HUDEP-2 (cell line): ENCODE results near the gene COQ9.
A peak's percentile ranks its signal among the peaks of the same experiment; 100 is the strongest.

Experiments used
- DNase-seq, 76 experiments: peaks; one replicate each; lab custom pipeline; 2025; ENCODE audit not compliant: unreplicated experiment in 76 of 76; lab: John Stamatoyannopoulos, UW

Gene COQ9, protein sequence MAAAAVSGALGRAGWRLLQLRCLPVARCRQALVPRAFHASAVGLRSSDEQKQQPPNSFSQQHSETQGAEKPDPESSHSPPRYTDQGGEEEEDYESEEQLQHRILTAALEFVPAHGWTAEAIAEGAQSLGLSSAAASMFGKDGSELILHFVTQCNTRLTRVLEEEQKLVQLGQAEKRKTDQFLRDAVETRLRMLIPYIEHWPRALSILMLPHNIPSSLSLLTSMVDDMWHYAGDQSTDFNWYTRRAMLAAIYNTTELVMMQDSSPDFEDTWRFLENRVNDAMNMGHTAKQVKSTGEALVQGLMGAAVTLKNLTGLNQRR

GRCh38 chr16:57447186-57447962 lies at the start of gene COQ9, which contains the start of gene CIAPIN1:
Gene COQ9, plus strand, starts transcription at chr16:57447479. Its CDS starts 27 bp downstream, at chr16:57447506.
Gene CIAPIN1, minus strand, starts transcription at chr16:57447385. Its CDS starts 6,457 bp downstream, at chr16:57440928.
- DNase-seq: peak in 73 of 76 experiments; percentile 49 to 92 (median 83)

GRCh38 chr16:57397493-57397892 lies 49.8 kb upstream of the COQ9 start:
- peak in 2 of 76 experiments; percentile 9 to 43 for DNase-seq

- DNase-seq: no peak
These were observed 45.2 kb upstream of the COQ9 start for GRCh38 chr16:57401943-57402640.

GRCh38 chr16:57403965-57404817 lies 43.1 kb upstream of the COQ9 start, which contains the start of gene CCL17:
Gene CCL17, plus strand, starts transcription at chr16:57404767. Its CDS starts 9,166 bp downstream, at chr16:57413933.
- DNase-seq: no peak

DNA sequence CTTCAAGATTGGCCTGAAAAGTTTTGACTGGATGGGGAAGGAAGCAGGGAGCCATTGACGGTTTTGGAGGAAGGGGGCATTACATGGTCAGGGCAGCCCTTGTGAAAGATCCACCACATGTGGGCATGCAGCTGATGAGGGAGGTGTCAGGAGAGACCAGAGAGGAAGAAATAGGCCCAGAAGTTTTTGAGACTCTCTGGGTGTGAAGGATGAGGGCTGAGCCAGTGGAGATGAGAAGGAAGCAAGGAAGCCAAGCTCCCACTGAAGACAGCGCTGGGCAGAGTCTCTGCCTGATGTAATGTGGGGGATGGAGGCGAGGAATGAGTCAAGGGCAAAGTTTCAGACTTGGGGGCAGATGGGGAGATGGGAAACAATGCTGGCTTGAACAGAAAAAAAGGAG lies 42.2 kb upstream of the COQ9 start:
- no peak for DNase-seq

DNA sequence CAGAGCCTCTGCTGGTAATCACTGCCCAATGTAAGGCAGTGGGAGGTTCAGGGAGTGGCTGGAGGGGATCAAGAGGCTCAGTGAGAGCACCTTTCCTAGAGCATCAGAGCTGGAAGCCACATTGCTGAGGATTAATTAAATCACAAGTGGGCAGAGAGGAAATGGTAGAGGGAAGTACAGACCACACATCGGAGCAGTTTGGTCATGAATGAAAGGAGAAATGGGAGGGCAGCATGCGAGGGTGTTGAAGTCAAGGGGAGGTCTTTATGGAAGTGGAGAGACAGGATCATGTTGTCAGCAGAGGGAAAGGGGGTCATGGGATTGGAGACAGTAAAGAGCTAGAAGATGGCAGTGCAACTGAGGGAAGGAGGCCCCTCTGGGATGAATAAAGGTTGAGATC lies 40.4 kb upstream of the COQ9 start:
- DNase-seq: no peak

GRCh38 chr16:57407521-57408353 lies 39.5 kb upstream of the COQ9 start:
- no peak for DNase-seq

DNA sequence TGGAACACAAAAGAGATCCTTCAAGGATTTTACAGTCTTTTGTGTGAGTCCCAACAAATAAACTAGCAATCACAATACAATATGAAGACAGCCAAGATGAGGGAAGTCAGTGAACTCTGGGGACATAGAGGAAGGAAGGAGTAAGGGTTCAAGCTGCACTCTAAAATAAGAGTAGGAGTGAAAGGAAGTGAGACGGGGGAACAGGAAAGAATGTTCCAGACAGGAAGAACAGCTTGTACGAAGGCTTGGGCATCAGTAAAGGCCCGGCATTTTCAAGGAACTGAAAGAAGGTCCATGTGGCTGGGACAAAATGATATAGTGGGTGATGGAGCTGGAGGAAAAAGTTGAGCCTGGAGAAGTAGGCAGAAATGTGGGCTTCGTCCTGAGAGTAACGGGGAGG lies 38.2 kb upstream of the COQ9 start:
- no peak for DNase-seq

GRCh38 chr16:57409870-57410587 lies 37.2 kb upstream of the COQ9 start:
- no peak for DNase-seq

DNA sequence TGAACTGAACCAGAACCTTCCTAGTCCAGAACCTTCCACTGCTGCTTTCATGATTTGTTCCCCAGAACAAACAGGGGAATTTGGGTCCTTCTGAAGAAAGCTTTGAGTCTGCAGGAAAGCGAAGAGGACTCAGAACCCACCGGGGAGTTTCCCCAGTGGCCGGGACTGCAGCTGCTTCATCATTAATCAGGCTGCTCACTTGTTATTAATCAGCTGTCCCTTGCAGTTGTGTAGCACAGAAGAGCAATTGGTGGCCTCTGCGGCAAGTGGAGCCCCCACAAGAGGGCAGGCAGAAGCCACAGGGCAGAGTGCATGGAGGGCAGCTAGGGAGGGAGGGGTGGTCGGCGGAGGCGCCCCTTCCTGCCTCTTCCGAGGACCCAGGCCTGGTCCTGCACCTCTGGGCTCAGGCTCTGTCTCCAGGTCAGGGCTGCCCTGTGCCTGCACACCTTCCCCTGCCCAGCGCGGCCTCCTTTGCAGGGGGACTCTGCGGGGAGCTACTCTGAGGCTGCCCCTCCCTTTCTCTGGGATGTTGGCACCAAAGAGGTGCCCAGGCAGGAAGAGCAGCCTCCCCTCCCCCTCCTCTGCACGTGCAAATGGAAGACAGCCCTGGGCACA lies 35.8 kb upstream of the COQ9 start:
- DNase-seq: no peak

GRCh38 chr16:57412584-57412983 lies 34.7 kb upstream of the COQ9 start:
- no peak for DNase-seq

DNA sequence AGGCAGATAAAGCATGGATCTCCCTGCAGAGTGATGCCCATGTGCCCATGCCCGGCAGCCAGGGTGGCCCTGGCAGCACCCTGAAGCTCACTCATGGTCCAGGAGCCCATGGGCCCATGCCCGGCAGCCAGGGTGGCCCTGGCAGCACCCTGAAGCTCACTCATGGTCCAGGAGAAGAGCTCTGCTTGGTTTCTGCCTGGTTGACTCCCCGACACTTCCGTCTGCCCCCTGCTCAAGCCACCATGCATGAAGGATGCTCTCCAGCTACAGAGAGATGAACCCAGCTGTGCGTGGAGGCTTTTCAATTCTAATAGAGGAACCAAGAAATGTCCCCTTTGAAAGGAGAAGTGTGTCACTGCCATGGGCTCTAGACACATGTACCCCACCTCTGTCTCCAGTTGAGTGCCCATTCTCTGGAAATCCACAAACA lies 34.0 kb upstream of the COQ9 start:
- no peak for DNase-seq

- no peak for DNase-seq
These were observed 33.5 kb upstream of the COQ9 start for GRCh38 chr16:57413733-57414132.

DNA sequence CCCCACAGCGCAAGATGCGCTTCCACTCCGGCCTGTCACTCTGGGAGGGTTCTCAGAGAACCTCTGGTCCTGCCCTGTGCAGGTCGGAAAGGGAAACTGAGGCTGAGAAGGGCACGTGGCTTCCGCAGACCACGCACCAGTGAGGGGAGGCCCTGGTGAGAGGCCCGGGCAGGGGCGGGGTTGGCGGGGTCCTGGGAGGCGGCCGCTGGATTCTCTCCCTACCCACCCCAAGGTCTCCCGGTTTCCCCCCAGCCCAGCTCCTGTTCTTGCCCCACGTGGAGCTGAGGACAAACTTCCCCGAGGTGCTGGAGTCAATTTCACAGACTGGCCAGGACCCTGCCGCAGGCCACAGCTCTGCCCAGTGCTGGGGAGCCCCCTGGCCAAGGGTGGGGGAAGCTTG lies 31.2 kb upstream of the COQ9 start:
- DNase-seq: no peak

DNA sequence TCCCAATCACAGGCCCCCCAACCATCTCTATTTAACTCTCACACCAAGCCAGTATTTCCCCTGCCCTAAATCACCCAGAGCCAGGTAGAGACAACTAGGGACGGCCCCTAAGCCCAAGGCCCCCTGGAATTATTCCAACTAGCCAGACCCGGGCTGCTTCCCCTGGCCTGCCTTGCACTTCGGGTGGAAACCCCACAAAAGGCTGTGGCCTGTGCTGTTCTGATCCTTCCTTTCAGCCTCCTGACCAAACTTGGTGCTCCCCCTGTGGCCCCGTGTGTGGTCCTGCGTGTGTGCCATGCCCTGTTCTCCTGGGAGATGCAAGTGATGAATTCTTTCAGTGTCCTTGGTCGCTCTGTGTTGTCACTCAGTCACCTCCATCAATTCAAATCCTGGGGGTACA lies 27.8 kb upstream of the COQ9 start:
- no peak for DNase-seq

- peak in 33 of 76 experiments; percentile 6 to 55 (median 23) for DNase-seq
These were observed 25.0 kb upstream of the COQ9 start for GRCh38 chr16:57422026-57422944.

GRCh38 chr16:57423152-57423551 lies 24.1 kb upstream of the COQ9 start:
- DNase-seq: no peak
